ENCODE measurements around the gene MRNIP. TPM values are rescaled to one million over a fixed set of nuclear protein-coding genes. Genes with fewer than 3 reads are reported as not detected.

MRNIP gene
- total RNA-seq, 1 experiment from 2014 or later: 20.2 TPM

- Histone ChIP-seq H3K9me3 (ENCODE audit: low read length) (no peaks in the 10 kb centered on the region), H3K4me2 (ENCODE audit: low read length) (no peak overlapping the region), H3K9me2 (replicated peaks; ENCODE audit: low read length) (no peaks in the 10 kb centered on the region), H3K9ac (ENCODE audit: low read length) (no peak overlapping the region), H3K4me1 (ENCODE audit: insufficient read depth, low read length) (no peaks in the 10 kb centered on the region), H3K4me3 (ENCODE audit: low read length) (no peak overlapping the region), H2AFZ (ENCODE audit: low read length) (no peak overlapping the region), H3K27ac (ENCODE audit: low read length) (no peak overlapping the region), H4K20me1 (ENCODE audit: low read length) (no peaks in the 10 kb centered on the region), H3K79me2 (ENCODE audit: low read length) (no peaks in the 10 kb centered on the region), H3K36me3 (ENCODE audit: low read depth, low read length) (no peaks in the 10 kb centered on the region; the same call in 1 of the 2 replicates), H3F3A (ENCODE audit: low read length, unreplicated experiment) (no peaks in the 10 kb centered on the region), H3K27me3 (ENCODE audit: low read length) (no peaks in the 10 kb centered on the region)
- CTCF ChIA-PET: no interaction called here
- TF ChIP-seq CTCF (conservative IDR thresholded peaks at IDR 0.05; ENCODE audit: low read depth, low read length) (no peak), EZH2 (IDR thresholded peaks at IDR 0.05; ENCODE audit: low read length, unreplicated experiment) (no peak), EZH2phosphoT487 (IDR thresholded peaks at IDR 0.05; ENCODE audit: borderline replicate concordance, low read length) (no peak)
- intact Hi-C loops (cut with micrococcal nuclease): no loop called here
- no peak for ATAC-seq
- BruUV-seq (replicated peaks): no TSS peak
- POLR2A ChIA-PET (ENCODE audit: unreplicated experiment): no interaction called here
- no peak for DNase-seq
Observed at GRCh38 chr5:179865491-179866240, 7.0 kb upstream of the MRNIP start.

- CTCF ChIA-PET: no interaction called here
- Histone ChIP-seq H3K79me2 (ENCODE audit: low read length) (no peaks in the 10 kb centered on the region), H3K9me3 (ENCODE audit: low read length) (no peaks in the 10 kb centered on the region), H3K9me2 (replicated peaks; ENCODE audit: low read length) (no peaks in the 10 kb centered on the region), H2AFZ (ENCODE audit: low read length) (no peak overlapping the region), H3K9ac (ENCODE audit: low read length) (no peak overlapping the region), H3K27me3 (ENCODE audit: low read length) (no peaks in the 10 kb centered on the region), H3K36me3 (ENCODE audit: low read depth, low read length) (no peaks in the 10 kb centered on the region; the same call in 1 of the 2 replicates), H3K4me2 (ENCODE audit: low read length) (no peak overlapping the region), H3F3A (ENCODE audit: low read length, unreplicated experiment) (no peaks in the 10 kb centered on the region), H3K27ac (ENCODE audit: low read length) (no peak overlapping the region), H4K20me1 (ENCODE audit: low read length) (no peaks in the 10 kb centered on the region), H3K4me1 (ENCODE audit: insufficient read depth, low read length) (no peaks in the 10 kb centered on the region), H3K4me3 (ENCODE audit: low read length) (no peak overlapping the region)
- POLR2A ChIA-PET (ENCODE audit: unreplicated experiment): no interaction called here
- no peak for TF ChIP-seq CTCF (conservative IDR thresholded peaks at IDR 0.05; ENCODE audit: low read depth, low read length)
- no peak for ATAC-seq
- intact Hi-C loops (cut with micrococcal nuclease): no loop called here
- BruUV-seq (replicated peaks): no TSS peak
- no peak for DNase-seq
Observed at GRCh38 chr5:179864686-179865085, 6.1 kb upstream of the MRNIP start.

GRCh38 chr5:179863449-179864085 is 5.0 kb upstream of the MRNIP start:
- DNase-seq (no peak), ATAC-seq (no peak)
- CTCF ChIA-PET: no interaction called here
- BruUV-seq (replicated peaks): no TSS peak
- Histone ChIP-seq H2AFZ (ENCODE audit: low read length) (no peak overlapping the region), H3K27ac (ENCODE audit: low read length) (no peak overlapping the region), H3K9me2 (replicated peaks; ENCODE audit: low read length) (no peaks in the 10 kb centered on the region), H3K4me1 (ENCODE audit: insufficient read depth, low read length) (no peaks in the 10 kb centered on the region), H3K9me3 (ENCODE audit: low read length) (no peaks in the 10 kb centered on the region), H3K79me2 (ENCODE audit: low read length) (no peaks in the 10 kb centered on the region), H3K36me3 (ENCODE audit: low read depth, low read length) (no peaks in the 10 kb centered on the region; the same call in 1 of the 2 replicates), H3K4me2 (ENCODE audit: low read length) (no peak overlapping the region), H3K27me3 (ENCODE audit: low read length) (no peaks in the 10 kb centered on the region), H3K4me3 (ENCODE audit: low read length) (no peak overlapping the region), H4K20me1 (ENCODE audit: low read length) (no peaks in the 10 kb centered on the region), H3K9ac (ENCODE audit: low read length) (no peak overlapping the region), H3F3A (ENCODE audit: low read length, unreplicated experiment) (no peaks in the 10 kb centered on the region)
- TF ChIP-seq EZH2phosphoT487 (IDR thresholded peaks at IDR 0.05; ENCODE audit: borderline replicate concordance, low read length) (no peak), EZH2 (IDR thresholded peaks at IDR 0.05; ENCODE audit: low read length, unreplicated experiment) (no peak), CTCF (conservative IDR thresholded peaks at IDR 0.05; ENCODE audit: low read depth, low read length) (no peak)
- POLR2A ChIA-PET (ENCODE audit: unreplicated experiment): no interaction called here
- intact Hi-C loops (cut with micrococcal nuclease): no loop called here
